AG20443 (cell line): ENCODE data around the gene SLC17A2.

ENCODE experiments used
- DNase-seq: peaks from one replicate; pipeline ENCODE4 v3.0.0; 2012; ENCODE audit warnings: low spot score, mixed read lengths

Gene SLC17A2

DNA sequence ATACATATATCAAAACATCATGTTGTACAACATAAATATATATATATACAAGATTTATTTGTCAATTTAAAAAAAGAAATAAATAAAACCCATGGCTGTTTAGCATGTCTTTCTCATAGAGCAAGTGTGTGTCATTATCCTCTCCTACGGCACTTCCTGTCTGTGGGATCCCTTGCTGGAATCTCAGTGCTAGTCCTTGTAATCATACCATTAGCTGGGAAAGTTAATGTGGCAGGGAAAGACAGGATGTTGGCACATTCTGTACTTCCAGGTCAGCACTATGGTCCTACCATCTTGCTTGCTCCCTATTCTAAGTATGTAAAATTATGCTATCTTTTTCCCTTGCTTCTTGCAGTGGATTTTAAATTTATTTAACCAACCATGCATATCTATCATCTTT, 47.0 kb downstream of the SLC17A2 start:
- no peak for DNase-seq

DNA sequence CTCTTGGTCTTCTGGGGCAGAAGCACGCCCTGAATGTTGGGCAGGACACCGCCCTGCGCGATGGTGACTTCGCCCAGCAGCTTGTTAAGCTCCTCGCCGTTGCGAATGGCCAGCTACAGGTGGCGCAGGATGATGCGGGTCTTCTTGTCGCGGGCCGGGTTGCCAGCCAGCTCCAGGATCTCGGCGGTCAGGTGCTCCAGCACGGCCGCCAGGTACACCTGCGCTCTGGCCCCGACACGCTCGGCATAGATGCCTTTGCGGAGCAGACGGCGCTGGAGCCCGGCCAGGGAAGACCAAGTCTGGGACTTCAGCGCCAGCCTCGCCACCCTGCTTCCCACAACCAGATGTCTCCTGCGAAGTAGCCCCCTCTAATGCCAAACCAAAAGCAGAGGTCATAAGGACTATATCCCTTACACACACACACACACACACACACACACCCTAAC, 48.4 kb downstream of the SLC17A2 start:
- DNase-seq, result no peak

DNA sequence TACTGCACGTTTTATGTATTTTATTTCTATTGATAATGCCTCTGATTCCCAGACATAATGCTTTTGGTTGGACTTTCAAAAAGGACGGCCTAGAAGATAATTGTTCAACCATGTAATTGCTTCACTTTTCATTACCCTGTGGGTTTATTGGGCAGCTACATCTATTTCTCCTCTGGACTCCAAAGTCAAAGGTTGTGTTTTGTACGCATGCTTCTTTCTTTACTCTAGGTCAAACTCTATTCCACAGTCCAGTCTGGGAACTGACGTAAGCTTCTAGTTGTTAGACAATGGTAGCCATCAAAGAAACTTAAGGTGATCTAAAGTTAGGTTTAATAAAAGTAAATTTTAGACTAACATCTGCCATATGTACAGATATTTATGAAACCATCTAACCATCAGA, 49.9 kb downstream of the SLC17A2 start:
- DNase-seq, result no peak

DNA sequence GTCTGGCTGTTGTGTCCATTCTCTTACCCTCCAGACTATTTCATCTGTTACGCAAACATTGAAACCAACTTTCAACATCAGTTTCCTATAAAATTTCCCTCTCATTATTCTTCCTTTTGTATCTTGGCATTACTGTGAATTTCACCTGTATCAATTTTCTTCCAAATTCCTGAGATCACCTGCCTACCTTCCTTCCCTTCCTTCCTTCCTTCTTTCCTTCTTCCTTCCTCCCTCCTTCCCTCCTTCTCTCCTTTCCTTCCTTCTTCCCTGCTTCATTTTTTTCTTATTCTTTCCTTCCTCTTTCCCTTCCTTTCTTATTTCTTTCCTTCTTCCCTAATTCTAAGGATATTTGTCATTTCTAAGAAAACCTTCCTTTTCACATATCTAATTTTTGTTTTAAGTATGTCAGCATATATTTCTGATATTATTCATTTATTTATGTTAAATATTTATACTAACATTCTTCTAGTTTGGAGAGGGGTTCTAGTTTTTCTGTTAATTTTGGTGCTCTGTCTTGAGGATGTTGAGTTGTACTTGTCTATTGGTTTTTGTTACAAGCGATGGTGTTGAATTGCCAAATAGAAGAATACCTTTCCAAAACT, 51.7 kb downstream of the SLC17A2 start:
- no peak for DNase-seq

DNA sequence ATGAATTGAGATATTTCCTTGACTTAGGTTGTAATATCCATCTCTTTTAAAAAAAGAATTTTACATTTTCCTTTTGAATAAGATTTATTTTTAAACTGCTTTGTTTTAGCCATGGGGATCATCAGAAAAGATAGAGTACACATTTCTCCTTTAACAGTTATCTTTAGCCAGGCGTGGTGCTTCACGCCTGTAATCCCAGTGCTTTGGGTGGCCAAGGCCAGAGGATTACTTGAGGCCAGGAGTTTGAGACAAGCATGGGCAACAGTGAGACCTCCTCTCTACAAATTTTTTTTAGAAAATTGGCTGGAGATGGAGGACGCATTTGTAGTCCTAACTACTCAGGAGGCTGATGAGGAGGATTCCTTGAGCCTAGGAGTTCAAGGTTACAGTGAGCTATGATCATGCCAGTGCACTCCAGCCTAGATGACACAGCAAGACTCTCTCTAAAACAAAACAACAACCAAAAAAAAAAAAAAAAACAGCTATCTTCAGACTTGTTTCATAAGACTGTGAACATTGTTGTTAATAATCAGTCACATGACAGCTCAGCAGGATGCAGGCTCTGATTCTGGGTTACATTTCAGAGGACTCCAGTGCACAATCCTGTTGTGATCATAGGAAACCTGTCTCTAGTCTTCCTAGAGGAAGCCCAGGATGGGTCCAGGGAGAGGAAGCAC, 54.4 kb downstream of the SLC17A2 start:
- DNase-seq, result no peak

DNA sequence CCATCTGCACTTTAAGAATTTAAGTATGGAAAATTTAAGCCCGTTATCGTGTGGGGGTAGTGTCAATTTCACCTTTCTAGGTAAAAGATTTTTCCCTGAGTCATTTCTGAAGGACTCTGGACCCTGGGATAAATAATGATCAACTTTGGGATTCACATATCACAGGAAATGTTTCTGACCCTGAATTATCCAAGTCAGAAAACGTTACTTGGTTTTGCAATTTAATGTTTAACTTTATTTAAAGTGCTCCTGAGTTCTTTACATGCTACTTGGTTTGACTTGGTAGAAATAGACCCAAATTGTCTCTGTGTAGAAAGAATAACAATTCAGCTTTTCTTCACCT, 55.0 kb downstream of the SLC17A2 start:
- DNase-seq, result no peak

DNA sequence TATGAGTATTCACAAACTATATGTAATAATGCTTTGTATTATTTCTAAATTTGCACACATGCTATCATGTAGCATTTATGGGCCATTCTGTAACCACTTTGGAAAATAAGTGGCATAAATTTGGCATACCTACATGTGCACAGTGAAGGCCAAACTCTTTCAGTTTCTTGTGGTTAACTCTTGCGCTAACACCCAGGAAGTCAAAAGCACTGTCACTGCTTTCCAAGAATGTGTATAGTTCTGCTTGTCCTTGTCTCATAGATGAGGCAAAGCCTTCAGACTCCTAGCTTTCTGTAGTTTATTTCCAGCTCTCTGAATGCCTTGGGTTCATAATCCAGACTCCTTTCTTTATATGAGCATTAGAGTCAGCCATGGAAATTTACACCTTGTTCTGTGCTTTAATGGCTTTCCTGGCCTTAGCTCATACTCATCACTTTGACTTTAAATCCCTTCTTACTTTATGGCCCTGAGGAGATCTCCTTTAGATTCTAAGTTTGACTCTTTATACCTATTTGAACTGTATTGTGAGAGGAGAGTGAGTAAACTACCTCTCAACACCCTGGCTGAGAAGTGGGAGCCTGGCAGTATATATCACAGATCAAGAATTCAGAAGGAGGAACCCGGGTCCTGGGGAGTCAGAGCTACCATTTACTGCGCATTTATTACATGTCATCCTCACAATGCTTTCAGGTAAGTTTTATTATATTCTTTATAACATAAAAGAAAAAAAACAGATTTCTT, 55.5 kb downstream of the SLC17A2 start:
- no peak for DNase-seq

DNA sequence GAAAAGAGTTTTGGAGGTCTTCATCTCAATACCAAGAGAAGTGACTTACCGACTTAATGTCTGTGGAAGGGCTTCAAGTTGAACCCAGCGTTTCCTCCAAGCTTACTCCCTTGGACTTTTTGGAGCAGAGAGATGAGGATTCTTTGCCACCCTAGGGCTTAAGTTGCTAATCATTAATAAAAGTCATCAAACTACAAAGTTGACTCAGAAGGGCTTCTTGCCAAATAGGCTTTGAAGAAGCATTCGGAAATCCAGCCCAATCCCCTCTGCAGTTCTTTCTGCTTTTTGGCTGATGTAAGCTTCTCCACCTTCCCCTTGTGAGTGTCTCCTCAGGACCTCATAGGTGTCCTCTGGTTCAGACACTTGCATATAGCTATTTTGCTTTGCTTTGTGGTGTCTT, 56.4 kb downstream of the SLC17A2 start, which contains the start of gene SLC17A3:
TSS of gene SLC17A3 (minus strand) at position 126 of the 400 bp plus-strand sequence. CDS start 5,856 bp downstream, outside the sequence.
- DNase-seq, result no peak

DNA sequence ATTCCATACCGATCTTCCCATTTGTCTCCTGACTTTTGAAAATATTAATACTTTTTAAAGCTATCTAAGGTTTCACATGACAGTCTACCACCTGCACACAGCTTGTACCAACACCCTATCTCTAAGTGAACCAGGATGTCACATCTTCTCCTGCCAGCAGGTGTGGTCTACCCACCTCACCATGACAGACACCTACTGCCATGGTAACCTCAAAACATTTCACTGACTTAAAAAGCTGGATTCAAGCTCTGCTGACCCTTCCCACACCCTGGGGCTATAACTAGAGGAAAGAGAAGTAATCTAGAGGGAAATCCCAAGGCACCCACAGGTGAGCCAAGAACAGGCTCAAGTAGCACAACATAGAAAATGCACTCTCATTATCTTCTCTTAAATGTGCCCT, 57.7 kb downstream of the SLC17A2 start:
- no peak for DNase-seq

DNA sequence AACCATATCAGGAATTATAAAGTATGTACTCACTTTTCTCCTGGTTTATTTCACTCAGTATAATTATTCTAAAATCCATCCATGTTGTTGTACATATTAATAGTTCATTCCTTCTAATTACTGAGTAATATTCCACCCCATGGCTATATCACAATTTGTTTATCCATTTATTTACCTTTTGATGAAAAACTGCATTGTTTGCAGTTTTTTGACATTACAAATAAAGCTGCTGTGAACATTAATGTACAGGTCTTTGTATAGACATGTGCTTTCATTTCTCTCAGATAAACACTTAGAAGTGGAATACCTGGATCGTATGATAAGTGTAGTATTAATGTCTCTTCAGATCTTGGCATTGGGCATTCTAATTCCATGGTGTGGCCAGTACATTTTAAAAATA, 60.7 kb downstream of the SLC17A2 start:
- no peak for DNase-seq

DNA sequence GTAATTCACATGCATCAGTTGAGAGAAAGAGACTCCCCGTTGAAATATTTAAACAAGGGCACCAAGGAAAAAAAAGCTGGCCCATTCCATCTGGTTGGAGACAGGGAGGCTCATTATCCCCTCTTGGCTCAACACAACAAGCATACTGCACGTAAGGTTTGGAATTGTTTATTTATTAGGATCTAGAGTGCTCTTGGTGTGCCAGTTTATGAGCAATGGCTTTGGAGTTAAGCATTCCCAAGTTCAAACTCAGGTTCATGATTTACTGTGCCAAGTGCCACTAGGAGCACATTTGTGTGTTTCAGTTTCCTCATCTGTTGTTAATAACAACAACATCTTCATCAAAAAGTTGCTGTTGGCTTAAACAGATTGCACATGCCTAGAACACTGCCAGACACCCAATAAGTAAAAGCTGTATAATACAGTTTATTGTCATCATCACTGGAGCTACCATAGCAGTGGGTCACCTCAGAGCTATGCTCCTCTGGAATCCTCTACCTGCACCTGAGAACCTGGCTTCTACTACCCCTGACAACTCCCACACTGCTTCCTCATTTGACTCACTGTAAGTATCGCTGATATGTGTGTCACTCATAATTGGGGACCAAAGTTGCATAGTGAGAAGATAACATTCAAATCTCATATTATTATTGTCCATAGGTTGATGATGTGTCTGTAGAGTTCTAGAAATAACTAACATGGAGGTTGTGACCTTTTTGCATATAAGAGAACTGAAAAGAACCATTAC, 61.9 kb downstream of the SLC17A2 start:
- DNase-seq, result no peak

DNA sequence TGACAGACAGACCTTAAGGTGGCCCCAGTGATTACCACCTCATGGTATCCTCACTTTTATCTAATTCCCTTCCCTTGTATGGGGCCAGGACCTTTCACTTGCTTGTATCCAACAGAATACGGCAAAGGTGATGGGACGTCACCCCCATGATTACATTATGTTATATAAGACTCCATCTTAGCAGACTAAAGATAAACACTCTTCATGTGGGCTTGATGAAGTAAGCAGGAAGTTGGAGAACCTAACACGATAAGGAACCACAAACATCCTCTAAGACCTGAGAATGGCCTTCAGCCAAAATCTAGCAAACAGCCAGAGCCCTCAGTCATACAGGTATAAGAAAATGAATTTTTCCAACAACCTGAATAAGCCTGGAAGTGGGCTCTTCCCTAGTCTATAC, 64.5 kb downstream of the SLC17A2 start:
- DNase-seq, result no peak

DNA sequence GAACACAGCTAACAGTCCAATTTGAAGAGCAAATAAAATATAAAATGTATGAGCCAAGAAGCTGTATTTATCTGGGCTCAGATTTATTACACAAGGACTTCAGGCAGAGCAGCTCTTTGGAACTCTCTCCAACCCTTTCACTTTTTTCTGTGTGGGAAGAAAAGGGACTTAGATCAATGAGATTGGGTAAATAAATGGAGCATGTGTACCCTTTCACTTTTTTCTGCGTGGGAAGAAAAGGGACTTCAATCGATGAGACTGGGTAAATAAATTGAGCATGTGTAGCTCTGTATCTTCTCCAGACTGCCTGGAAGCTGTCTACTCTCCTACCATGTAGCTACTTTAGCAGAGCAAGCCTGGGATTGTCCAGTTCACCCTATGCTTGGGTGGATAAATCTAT, 67.1 kb downstream of the SLC17A2 start:
- no peak for DNase-seq
